ENCODE measurements around the gene TARS2. TPM values are rescaled to one million over a fixed set of nuclear protein-coding genes. Genes with fewer than 3 reads are reported as not detected.

The TARS2 gene
- total and polyA plus RNA-seq, 2 of the 13 experiments (the other 11 are each of a cell fraction or from before 2014, with no cell fraction given): 21.3 to 22.8 TPM

DNA sequence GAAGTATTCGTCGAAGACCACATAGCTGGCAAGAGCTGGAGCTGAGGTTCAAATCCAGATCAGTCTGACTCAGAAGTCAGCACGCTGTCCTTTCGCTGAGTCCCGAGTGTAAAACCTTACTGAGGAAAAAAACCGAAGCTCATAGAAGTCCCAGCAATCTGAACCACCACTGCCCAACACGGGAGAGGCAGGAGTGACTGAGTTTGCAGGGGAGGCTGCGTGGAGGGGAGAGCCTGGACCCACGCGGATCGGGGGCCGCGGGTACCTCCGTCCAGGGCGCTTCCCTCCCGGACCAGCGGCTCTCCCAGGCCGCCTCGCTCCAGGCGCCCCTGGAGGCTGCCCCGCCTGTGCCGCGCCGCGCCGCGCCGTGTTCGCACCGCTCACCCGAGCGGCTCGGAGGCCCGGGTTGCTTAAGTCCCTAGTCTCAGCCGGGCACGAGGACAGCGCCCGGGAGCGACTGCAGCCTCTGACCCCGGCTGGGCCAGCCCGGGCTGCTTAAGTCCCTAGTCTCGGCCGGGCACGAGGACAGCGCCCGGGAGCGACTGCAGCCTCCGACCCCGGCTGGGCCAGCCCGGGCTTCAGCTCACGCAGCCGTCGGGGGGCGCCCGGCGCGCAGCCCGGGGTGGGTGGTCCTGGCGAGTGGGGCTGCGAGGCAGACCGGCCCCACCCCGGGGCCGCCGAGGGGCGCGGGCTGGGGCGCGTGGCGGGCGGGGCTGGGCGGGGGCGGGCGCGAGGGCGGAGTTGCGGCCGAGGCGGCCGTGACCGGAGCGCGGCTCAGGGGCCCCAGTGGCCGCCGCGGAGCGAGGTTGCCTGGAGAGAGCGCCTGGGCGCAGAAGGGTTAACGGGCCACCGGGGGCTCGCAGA lies 61.6 kb downstream of the TARS2 start, which contains the start of gene ADAMTSL4 (continued):
- TF ChIP-seq PITX1 (CRISPR knock-in tag; IDR thresholded peaks at IDR 0.05): no peak
- TF ChIP-seq AGO2 (optimal IDR thresholded peaks at IDR 0.05; ENCODE audit: low read depth, low read length): peak; percentile 48
- peak; percentile 11; the same call in 1 of the 2 replicates for TF ChIP-seq PPARG (CRISPR knock-in tag; conservative IDR thresholded peaks at IDR 0.05)
- no peak for TF ChIP-seq ZNF256 (CRISPR knock-in tag; conservative IDR thresholded peaks at IDR 0.05)
- no peak for TF ChIP-seq ZNF512B (CRISPR knock-in tag; IDR thresholded peaks at IDR 0.05; ENCODE audit: borderline replicate concordance)
- TF ChIP-seq PAX8 (CRISPR knock-in tag; IDR thresholded peaks at IDR 0.05; ENCODE audit: borderline replicate concordance): no peak
- no peak for TF ChIP-seq NRL (CRISPR knock-in tag; IDR thresholded peaks at IDR 0.05; ENCODE audit: borderline replicate concordance)
- TF ChIP-seq BCL6 (CRISPR knock-in tag; IDR thresholded peaks at IDR 0.05): peak; percentile 29; the same call in 1 of the 2 replicates
- TF ChIP-seq ASH2L (IDR thresholded peaks at IDR 0.05; ENCODE audit: insufficient read length, low read depth, low read length): peak; percentile 37
- TF ChIP-seq RCOR2 (CRISPR knock-in tag; IDR thresholded peaks at IDR 0.05): 0 out of 2 replicates have a peak, but pooled peaks have one; percentile 39
- TF ChIP-seq ZKSCAN5 (CRISPR knock-in tag; IDR thresholded peaks at IDR 0.05): no peak
- TF ChIP-seq, protein P1, sequence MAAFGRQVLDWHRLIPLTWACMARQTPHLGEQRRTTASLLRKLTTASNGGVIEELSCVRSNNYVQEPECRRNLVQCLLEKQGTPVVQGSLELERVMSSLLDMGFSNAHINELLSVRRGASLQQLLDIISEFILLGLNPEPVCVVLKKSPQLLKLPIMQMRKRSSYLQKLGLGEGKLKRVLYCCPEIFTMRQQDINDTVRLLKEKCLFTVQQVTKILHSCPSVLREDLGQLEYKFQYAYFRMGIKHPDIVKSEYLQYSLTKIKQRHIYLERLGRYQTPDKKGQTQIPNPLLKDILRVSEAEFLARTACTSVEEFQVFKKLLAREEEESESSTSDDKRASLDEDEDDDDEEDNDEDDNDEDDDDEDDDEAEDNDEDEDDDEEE (CRISPR knock-in tag; IDR thresholded peaks at IDR 0.05): 0 out of 2 replicates have a peak, but pooled peaks have one; percentile 40
- TF ChIP-seq MED1 (CRISPR knock-in tag; IDR thresholded peaks at IDR 0.05): peak; percentile 51; the same call in 1 of the 2 replicates
- TF ChIP-seq ETV5 (CRISPR knock-in tag; IDR thresholded peaks at IDR 0.05; ENCODE audit: borderline replicate concordance): no peak
- TF ChIP-seq ZC3H13 (CRISPR knock-in tag; IDR thresholded peaks at IDR 0.05): no peak
- TF ChIP-seq ZNF788 (CRISPR knock-in tag; IDR thresholded peaks at IDR 0.05; ENCODE audit: borderline replicate concordance): no peak
- TF ChIP-seq TP53 (CRISPR knock-in tag; conservative IDR thresholded peaks at IDR 0.05): no peak
- no peak for TF ChIP-seq ZFP36L1 (CRISPR knock-in tag; IDR thresholded peaks at IDR 0.05)
- no peak for TF ChIP-seq PHF20 (CRISPR knock-in tag; IDR thresholded peaks at IDR 0.05)
- 0 out of 2 replicates have a peak, but pooled peaks have one; percentile 18 for TF ChIP-seq SKIL (CRISPR knock-in tag; IDR thresholded peaks at IDR 0.05; ENCODE audit: borderline replicate concordance)
- peak; percentile 34 for TF ChIP-seq MED8 (CRISPR knock-in tag; IDR thresholded peaks at IDR 0.05; ENCODE audit: insufficient replicate concordance)
- peak; percentile 35; the same call in 1 of the 2 replicates for TF ChIP-seq ZSCAN31 (CRISPR knock-in tag; IDR thresholded peaks at IDR 0.05; ENCODE audit: low read depth)
